HepG2 (cell line): Measurements from ENCODE around the gene CCDC117. TPM values are rescaled to one million over a fixed set of nuclear protein-coding genes. Genes with fewer than 3 reads are reported as not detected.
A peak's percentile ranks its signal among the peaks of the same experiment; 100 is the strongest.

Source experiments
- MBNL3 ChIP-seq: fragments of 250-450 bp; sonication (Bioruptor Pico); conservative IDR thresholded peaks from 2 replicates; pipeline ENCODE4 v1.8.0; 2022; ENCODE audit warnings: mild to moderate bottlenecking, inconsistent platforms
- NCOA2 ChIP-seq: sonication (generic); formaldehyde crosslinking; IDR thresholded peaks from 2 replicates; pipeline ENCODE4 v1.8.0; 2022; ENCODE audit warnings: inconsistent platforms
- RFXAP ChIP-seq: sonication (generic); formaldehyde crosslinking; IDR thresholded peaks from 2 replicates; pipeline ENCODE4 v1.4.0; 2020; ENCODE audit warnings: missing genetic modification reagents, borderline replicate concordance
- SP2 ChIP-seq: sonication (generic); formaldehyde crosslinking; IDR thresholded peaks from 2 replicates; pipeline ENCODE4 v1.5.1; 2020; ENCODE audit warnings: mild to moderate bottlenecking, missing genetic modification reagents
- TBX2 ChIP-seq: sonication (generic); formaldehyde crosslinking; IDR thresholded peaks from 2 replicates; pipeline ENCODE4 v1.5.0; 2020; ENCODE audit warnings: missing genetic modification reagents, mild to moderate bottlenecking, borderline replicate concordance
- XRCC5 ChIP-seq: fragments of 200-400 bp; formaldehyde crosslinking; optimal IDR thresholded peaks from 2 replicates; pipeline ENCODE3; 2017; ENCODE audit warnings: mild to moderate bottlenecking, low read length
- ZBTB42 ChIP-seq: sonication (generic); formaldehyde crosslinking; IDR thresholded peaks from 2 replicates; pipeline ENCODE4 v1.5.0; 2020; ENCODE audit warnings: mild to moderate bottlenecking, missing genetic modification reagents
- ZNF501 ChIP-seq: sonication (generic); formaldehyde crosslinking; IDR thresholded peaks from 2 replicates; pipeline ENCODE4 v1.5.1; 2020; ENCODE audit warnings: mild to moderate bottlenecking, moderate library complexity, missing genetic modification reagents
- ZNF773 ChIP-seq: sonication (generic); formaldehyde crosslinking; IDR thresholded peaks from 2 replicates; pipeline ENCODE4 v1.4.0; 2020; ENCODE audit warnings: missing genetic modification reagents, borderline replicate concordance
- ZNF781 ChIP-seq: sonication (generic); formaldehyde crosslinking; IDR thresholded peaks from 2 replicates; pipeline ENCODE4 v1.5.1; 2020; ENCODE audit warnings: borderline replicate concordance, mild to moderate bottlenecking, missing genetic modification reagents; ENCODE audit errors: not compliant biosample characterization
- polyA plus RNA-seq, 8 experiments: library from polyadenylated mRNA; depleted of rRNA in 3 of 8; stranded (reverse) in 7 of 8; unstranded in 1 of 8; fragments of >200 nt; fragmentation: Illumina TruSeq in 4 of 8; extraction: Trizol in 4 of 8; gene quantifications; 2 replicates each; pipeline versions ENCODE4 v1.2.1 to v1.2.3, GENCODE V29; 2011 to 2016; ENCODE audit warnings: low read depth in 4 of 8, missing spikeins in 1 of 8, mixed read lengths in 1 of 8; ENCODE audit not compliant: insufficient read depth in 1 of 8
- total RNA-seq, 5 experiments: library from RNA; depleted of rRNA; stranded (reverse); fragments of >200 nt; fragmentation: Illumina TruSeq; extraction: Trizol; gene quantifications; 2 replicates each; pipeline ENCODE4 v1.2.3, GENCODE V29; 2016; ENCODE audit warnings: low read depth in 1 of 5
- TF ChIP-seq, protein P1 (sequence below): sonication (generic); formaldehyde crosslinking; IDR thresholded peaks from 2 replicates; pipeline ENCODE4 v1.4.0; 2020; ENCODE audit warnings: missing genetic modification reagents
- TF ChIP-seq, protein P2 (sequence below): sonication (generic); formaldehyde crosslinking; IDR thresholded peaks from 2 replicates; pipeline ENCODE4 v1.5.0; 2020; ENCODE audit warnings: mild to moderate bottlenecking, missing genetic modification reagents
- TF ChIP-seq, protein P3 (sequence below): sonication (generic); formaldehyde crosslinking; IDR thresholded peaks from 2 replicates; pipeline ENCODE4 v1.4.0; 2020; ENCODE audit warnings: missing genetic modification reagents, mild to moderate bottlenecking, borderline replicate concordance
- TF ChIP-seq, protein P4 (sequence below): sonication (generic); formaldehyde crosslinking; conservative IDR thresholded peaks from 2 replicates; pipeline ENCODE4 v1.4.0; 2020; ENCODE audit warnings: mild to moderate bottlenecking, missing genetic modification reagents, moderate library complexity
- TF ChIP-seq, protein P5 (sequence below): sonication (generic); formaldehyde crosslinking; IDR thresholded peaks from 2 replicates; pipeline ENCODE4 v1.4.0; 2020; ENCODE audit warnings: missing genetic modification reagents

The CCDC117 gene
- total and polyA plus RNA-seq, 2 of the 13 experiments (the other 11 are each of a cell fraction or from before 2014, with no cell fraction given): 12.6 to 34.2 TPM

DNA sequence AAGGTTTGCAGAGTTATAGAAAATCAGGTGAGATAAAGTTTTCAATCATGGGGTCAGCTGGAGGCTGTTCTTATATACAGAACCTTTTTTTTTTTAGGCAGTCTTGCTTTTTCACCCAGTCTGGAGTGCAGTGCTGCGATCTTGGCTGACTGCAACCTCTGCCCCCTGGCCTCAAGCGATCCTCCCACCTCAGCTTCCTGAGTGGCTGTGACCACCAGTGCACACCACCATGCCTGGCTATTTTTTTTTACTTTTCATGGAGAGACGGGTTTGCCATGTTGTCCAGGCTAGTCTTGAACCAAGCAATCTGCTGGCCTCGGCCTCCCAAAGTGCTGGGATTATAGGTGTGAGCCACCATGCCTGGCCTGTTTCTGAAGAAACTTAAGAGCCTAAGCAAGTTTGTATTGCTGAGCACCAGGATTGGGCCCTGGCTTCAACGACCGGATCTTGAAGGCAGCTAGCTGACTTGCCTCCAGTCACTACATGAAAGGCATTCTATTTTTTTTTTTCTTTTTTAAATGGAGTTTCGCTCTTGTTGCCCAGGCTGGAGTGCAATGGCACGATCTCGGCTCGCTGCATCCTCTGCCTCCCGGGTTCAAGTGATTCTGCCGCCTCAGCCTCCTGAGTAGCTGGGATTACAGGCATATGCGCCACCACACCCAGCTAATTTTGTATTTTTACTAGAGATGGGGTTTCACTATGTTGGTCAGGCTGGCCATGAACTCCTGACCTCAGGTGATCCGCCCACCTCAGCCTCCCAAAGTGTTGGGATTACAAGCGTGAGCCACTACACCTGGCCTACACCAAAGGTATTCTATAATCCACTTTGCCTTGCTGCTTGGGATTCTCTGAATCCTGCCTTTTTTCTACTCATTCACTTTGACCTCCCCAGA is 20.2 kb downstream of the CCDC117 start (continued):
- TF ChIP-seq SP2 (CRISPR knock-in tag) (no peak), ZNF781 (CRISPR knock-in tag) (peak; percentile 24), ZNF773 (CRISPR knock-in tag) (no peak), ZNF501 (CRISPR knock-in tag) (no peak; the same call in 1 of the 2 replicates), ZBTB42 (CRISPR knock-in tag) (no peak), MBNL3 (CRISPR knock-in tag) (no peak), NCOA2 (CRISPR knock-in tag) (peak; percentile 42), TBX2 (no peak; the same call in 1 of the 2 replicates), XRCC5 (no peak), RFXAP (0 out of 2 replicates have a peak, but pooled peaks have one; percentile 29)
- TF ChIP-seq, protein P1, sequence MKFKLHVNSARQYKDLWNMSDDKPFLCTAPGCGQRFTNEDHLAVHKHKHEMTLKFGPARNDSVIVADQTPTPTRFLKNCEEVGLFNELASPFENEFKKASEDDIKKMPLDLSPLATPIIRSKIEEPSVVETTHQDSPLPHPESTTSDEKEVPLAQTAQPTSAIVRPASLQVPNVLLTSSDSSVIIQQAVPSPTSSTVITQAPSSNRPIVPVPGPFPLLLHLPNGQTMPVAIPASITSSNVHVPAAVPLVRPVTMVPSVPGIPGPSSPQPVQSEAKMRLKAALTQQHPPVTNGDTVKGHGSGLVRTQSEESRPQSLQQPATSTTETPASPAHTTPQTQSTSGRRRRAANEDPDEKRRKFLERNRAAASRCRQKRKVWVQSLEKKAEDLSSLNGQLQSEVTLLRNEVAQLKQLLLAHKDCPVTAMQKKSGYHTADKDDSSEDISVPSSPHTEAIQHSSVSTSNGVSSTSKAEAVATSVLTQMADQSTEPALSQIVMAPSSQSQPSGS (CRISPR knock-in tag): no peak
- TF ChIP-seq, protein P2, sequence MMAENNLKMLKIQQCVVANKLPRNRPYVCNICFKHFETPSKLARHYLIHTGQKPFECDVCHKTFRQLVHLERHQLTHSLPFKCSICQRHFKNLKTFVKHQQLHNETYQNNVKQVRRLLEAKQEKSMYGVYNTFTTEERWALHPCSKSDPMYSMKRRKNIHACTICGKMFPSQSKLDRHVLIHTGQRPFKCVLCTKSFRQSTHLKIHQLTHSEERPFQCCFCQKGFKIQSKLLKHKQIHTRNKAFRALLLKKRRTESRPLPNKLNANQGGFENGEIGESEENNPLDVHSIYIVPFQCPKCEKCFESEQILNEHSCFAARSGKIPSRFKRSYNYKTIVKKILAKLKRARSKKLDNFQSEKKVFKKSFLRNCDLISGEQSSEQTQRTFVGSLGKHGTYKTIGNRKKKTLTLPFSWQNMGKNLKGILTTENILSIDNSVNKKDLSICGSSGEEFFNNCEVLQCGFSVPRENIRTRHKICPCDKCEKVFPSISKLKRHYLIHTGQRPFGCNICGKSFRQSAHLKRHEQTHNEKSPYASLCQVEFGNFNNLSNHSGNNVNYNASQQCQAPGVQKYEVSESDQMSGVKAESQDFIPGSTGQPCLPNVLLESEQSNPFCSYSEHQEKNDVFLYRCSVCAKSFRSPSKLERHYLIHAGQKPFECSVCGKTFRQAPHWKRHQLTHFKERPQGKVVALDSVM (CRISPR knock-in tag): peak; percentile 32
- TF ChIP-seq, protein P3, sequence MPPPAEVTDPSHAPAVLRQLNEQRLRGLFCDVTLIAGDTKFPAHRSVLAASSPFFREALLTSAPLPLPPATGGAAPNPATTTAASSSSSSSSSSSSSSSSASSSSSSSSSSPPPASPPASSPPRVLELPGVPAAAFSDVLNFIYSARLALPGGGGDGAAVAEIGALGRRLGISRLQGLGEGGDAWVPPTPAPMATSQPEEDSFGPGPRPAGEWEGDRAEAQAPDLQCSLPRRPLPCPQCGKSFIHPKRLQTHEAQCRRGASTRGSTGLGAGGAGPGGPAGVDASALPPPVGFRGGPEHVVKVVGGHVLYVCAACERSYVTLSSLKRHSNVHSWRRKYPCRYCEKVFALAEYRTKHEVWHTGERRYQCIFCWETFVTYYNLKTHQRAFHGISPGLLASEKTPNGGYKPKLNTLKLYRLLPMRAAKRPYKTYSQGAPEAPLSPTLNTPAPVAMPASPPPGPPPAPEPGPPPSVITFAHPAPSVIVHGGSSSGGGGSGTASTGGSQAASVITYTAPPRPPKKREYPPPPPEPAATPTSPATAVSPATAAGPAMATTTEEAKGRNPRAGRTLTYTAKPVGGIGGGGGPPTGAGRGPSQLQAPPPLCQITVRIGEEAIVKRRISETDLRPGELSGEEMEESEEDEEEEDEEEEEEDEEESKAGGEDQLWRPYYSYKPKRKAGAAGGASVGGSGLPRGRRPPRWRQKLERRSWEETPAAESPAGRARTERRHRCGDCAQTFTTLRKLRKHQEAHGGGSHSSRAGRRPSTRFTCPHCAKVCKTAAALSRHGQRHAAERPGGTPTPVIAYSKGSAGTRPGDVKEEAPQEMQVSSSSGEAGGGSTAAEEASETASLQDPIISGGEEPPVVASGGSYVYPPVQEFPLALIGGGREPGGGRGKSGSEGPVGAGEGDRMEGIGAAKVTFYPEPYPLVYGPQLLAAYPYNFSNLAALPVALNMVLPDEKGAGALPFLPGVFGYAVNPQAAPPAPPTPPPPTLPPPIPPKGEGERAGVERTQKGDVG (CRISPR knock-in tag): 0 out of 2 replicates have a peak, but pooled peaks have one; percentile 14
- TF ChIP-seq, protein P4, sequence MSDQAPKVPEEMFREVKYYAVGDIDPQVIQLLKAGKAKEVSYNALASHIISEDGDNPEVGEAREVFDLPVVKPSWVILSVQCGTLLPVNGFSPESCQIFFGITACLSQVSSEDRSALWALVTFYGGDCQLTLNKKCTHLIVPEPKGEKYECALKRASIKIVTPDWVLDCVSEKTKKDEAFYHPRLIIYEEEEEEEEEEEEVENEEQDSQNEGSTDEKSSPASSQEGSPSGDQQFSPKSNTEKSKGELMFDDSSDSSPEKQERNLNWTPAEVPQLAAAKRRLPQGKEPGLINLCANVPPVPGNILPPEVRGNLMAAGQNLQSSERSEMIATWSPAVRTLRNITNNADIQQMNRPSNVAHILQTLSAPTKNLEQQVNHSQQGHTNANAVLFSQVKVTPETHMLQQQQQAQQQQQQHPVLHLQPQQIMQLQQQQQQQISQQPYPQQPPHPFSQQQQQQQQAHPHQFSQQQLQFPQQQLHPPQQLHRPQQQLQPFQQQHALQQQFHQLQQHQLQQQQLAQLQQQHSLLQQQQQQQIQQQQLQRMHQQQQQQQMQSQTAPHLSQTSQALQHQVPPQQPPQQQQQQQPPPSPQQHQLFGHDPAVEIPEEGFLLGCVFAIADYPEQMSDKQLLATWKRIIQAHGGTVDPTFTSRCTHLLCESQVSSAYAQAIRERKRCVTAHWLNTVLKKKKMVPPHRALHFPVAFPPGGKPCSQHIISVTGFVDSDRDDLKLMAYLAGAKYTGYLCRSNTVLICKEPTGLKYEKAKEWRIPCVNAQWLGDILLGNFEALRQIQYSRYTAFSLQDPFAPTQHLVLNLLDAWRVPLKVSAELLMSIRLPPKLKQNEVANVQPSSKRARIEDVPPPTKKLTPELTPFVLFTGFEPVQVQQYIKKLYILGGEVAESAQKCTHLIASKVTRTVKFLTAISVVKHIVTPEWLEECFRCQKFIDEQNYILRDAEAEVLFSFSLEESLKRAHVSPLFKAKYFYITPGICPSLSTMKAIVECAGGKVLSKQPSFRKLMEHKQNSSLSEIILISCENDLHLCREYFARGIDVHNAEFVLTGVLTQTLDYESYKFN (CRISPR knock-in tag): no peak
- TF ChIP-seq, protein P5, sequence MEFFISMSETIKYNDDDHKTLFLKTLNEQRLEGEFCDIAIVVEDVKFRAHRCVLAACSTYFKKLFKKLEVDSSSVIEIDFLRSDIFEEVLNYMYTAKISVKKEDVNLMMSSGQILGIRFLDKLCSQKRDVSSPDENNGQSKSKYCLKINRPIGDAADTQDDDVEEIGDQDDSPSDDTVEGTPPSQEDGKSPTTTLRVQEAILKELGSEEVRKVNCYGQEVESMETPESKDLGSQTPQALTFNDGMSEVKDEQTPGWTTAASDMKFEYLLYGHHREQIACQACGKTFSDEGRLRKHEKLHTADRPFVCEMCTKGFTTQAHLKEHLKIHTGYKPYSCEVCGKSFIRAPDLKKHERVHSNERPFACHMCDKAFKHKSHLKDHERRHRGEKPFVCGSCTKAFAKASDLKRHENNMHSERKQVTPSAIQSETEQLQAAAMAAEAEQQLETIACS (CRISPR knock-in tag): no peak
